DND-41 (cell line): ENCODE results near the gene CD200.

Experiments
- CTCF ChIP-seq: IDR thresholded peaks from 2 replicates; pipeline ENCODE4 v1.5.1; 2012; ENCODE audit warnings: borderline replicate concordance, low read length, moderate library complexity, mild to moderate bottlenecking; ENCODE audit not compliant: poor library complexity, severe bottlenecking; ENCODE audit errors: extremely low read depth
- EZH2 ChIP-seq: IDR thresholded peaks from 3 replicates; pipeline ENCODE4 v1.6.1; 2012; ENCODE audit warnings: borderline replicate concordance, low read depth, mild to moderate bottlenecking, moderate library complexity, low read length, inconsistent platforms; ENCODE audit not compliant: severe bottlenecking

- TF ChIP-seq CTCF, result no peak
- no peak for TF ChIP-seq EZH2
Measured at GRCh38 chr3:112314649-112315048, 18.3 kb upstream of the CD200 start.
